HEK293 (cell line): ENCODE data around the gene CDR2L.

Source experiments
- ATF2 ChIP-seq: fragments of 450-650 bp; formaldehyde crosslinking; IDR thresholded peaks from 2 replicates; pipeline ENCODE4 v1.5.1; 2016; ENCODE audit warnings: missing biosample characterization, missing genetic modification characterization, low read depth
- BCL11A ChIP-seq: fragments of 450-650 bp; formaldehyde crosslinking; IDR thresholded peaks from 2 replicates; pipeline ENCODE4 v1.5.1; 2016; ENCODE audit warnings: low read depth, missing biosample characterization, missing genetic modification characterization
- EGR2 ChIP-seq: fragments of 450-650 bp; formaldehyde crosslinking; IDR thresholded peaks from 2 replicates; pipeline ENCODE4 v1.5.1; 2016; ENCODE audit warnings: low read depth, missing biosample characterization, missing genetic modification characterization
- FEZF1 ChIP-seq: fragments of 450-650 bp; formaldehyde crosslinking; IDR thresholded peaks from 2 replicates; pipeline ENCODE4 v1.5.1; 2016; ENCODE audit warnings: missing biosample characterization, missing genetic modification characterization
- GFI1B ChIP-seq: fragments of 450-650 bp; formaldehyde crosslinking; IDR thresholded peaks from 2 replicates; pipeline ENCODE4 v1.5.1; 2016; ENCODE audit warnings: missing biosample characterization, missing genetic modification characterization
- GLIS2 ChIP-seq: fragments of 450-650 bp; formaldehyde crosslinking; IDR thresholded peaks from 2 replicates; pipeline ENCODE4 v1.5.1; 2016; ENCODE audit warnings: missing biosample characterization, missing genetic modification characterization
- INSM2 ChIP-seq: fragments of 450-650 bp; formaldehyde crosslinking; IDR thresholded peaks from 2 replicates; pipeline ENCODE4 v1.5.1; 2016; ENCODE audit warnings: missing biosample characterization, missing genetic modification characterization
- KLF1 ChIP-seq: fragments of 450-650 bp; formaldehyde crosslinking; IDR thresholded peaks from 2 replicates; pipeline ENCODE4 v1.5.1; 2016; ENCODE audit warnings: missing biosample characterization, missing genetic modification characterization
- PRDM4 ChIP-seq: fragments of 450-650 bp; formaldehyde crosslinking; IDR thresholded peaks from 2 replicates; pipeline ENCODE4 v1.5.1; 2017; ENCODE audit warnings: missing biosample characterization, missing genetic modification characterization
- SALL2 ChIP-seq: fragments of 450-650 bp; formaldehyde crosslinking; IDR thresholded peaks from 2 replicates; pipeline ENCODE4 v1.5.0; 2017; ENCODE audit warnings: missing biosample characterization, mild to moderate bottlenecking, missing genetic modification characterization, borderline replicate concordance
- WT1 ChIP-seq: fragments of 450-650 bp; formaldehyde crosslinking; IDR thresholded peaks from 2 replicates; pipeline ENCODE4 v1.5.1; 2016; ENCODE audit warnings: missing biosample characterization, missing genetic modification characterization
- ZBTB20 ChIP-seq: fragments of 450-650 bp; formaldehyde crosslinking; IDR thresholded peaks from 2 replicates; pipeline ENCODE4 v1.5.1; 2016; ENCODE audit warnings: missing biosample characterization, missing genetic modification characterization
- ZBTB26 ChIP-seq: fragments of 450-650 bp; formaldehyde crosslinking; optimal IDR thresholded peaks from 2 replicates; pipeline ENCODE3; 2016; ENCODE audit warnings: missing biosample characterization, mild to moderate bottlenecking, missing genetic modification characterization
- ZBTB48 ChIP-seq: fragments of 450-650 bp; formaldehyde crosslinking; IDR thresholded peaks from 2 replicates; pipeline ENCODE4 v1.5.1; 2016; ENCODE audit warnings: missing biosample characterization, missing genetic modification characterization
- ZBTB8A ChIP-seq: fragments of 450-650 bp; formaldehyde crosslinking; IDR thresholded peaks from 2 replicates; pipeline ENCODE4 v1.5.1; 2016; ENCODE audit warnings: missing biosample characterization, missing genetic modification characterization
- ZNF10 ChIP-seq: fragments of 450-650 bp; formaldehyde crosslinking; IDR thresholded peaks from 2 replicates; pipeline ENCODE4 v1.5.1; 2017; ENCODE audit warnings: missing biosample characterization, missing genetic modification characterization
- ZNF112 ChIP-seq: fragments of 450-650 bp; formaldehyde crosslinking; IDR thresholded peaks from 2 replicates; pipeline ENCODE4 v1.5.0; 2017; ENCODE audit warnings: missing biosample characterization, missing genetic modification characterization
- ZNF2 ChIP-seq: fragments of 450-650 bp; formaldehyde crosslinking; IDR thresholded peaks from 2 replicates; pipeline ENCODE4 v1.5.1; 2016; ENCODE audit warnings: missing biosample characterization, missing genetic modification characterization
- ZNF221 ChIP-seq: fragments of 450-650 bp; formaldehyde crosslinking; IDR thresholded peaks from 2 replicates; pipeline ENCODE4 v1.5.1; 2017; ENCODE audit warnings: missing biosample characterization, missing genetic modification characterization, borderline replicate concordance
- ZNF223 ChIP-seq: fragments of 450-650 bp; formaldehyde crosslinking; IDR thresholded peaks from 2 replicates; pipeline ENCODE4 v1.5.1; 2016; ENCODE audit warnings: missing biosample characterization, missing genetic modification characterization
- ZNF24 ChIP-seq: fragments of 450-650 bp; formaldehyde crosslinking; IDR thresholded peaks from 2 replicates; pipeline ENCODE4 v1.5.1; 2016; ENCODE audit warnings: missing biosample characterization, missing genetic modification characterization
- ZNF433 ChIP-seq: fragments of 450-650 bp; formaldehyde crosslinking; IDR thresholded peaks from 2 replicates; pipeline ENCODE4 v1.5.1; 2016; ENCODE audit warnings: missing biosample characterization, missing genetic modification characterization, low read depth
- ZNF488 ChIP-seq: fragments of 450-650 bp; formaldehyde crosslinking; IDR thresholded peaks from 2 replicates; pipeline ENCODE4 v1.5.1; 2016; ENCODE audit warnings: missing biosample characterization, missing genetic modification characterization
- ZNF510 ChIP-seq: fragments of 450-650 bp; formaldehyde crosslinking; IDR thresholded peaks from 2 replicates; pipeline ENCODE4 v1.5.1; 2018; ENCODE audit warnings: mild to moderate bottlenecking, missing genetic modification characterization, missing biosample characterization; ENCODE audit not compliant: insufficient replicate concordance
- ZNF521 ChIP-seq: fragments of 450-650 bp; formaldehyde crosslinking; IDR thresholded peaks from 2 replicates; pipeline ENCODE4 v1.5.1; 2017; ENCODE audit warnings: missing biosample characterization, mild to moderate bottlenecking, missing genetic modification characterization
- ZNF639 ChIP-seq: fragments of 450-650 bp; formaldehyde crosslinking; IDR thresholded peaks from 2 replicates; pipeline ENCODE4 v1.5.1; 2016; ENCODE audit warnings: missing biosample characterization, missing genetic modification characterization
- ZNF658 ChIP-seq: fragments of 450-650 bp; formaldehyde crosslinking; IDR thresholded peaks from 2 replicates; pipeline ENCODE4; 2016; ENCODE audit warnings: missing biosample characterization, missing genetic modification characterization
- ZNF747 ChIP-seq: fragments of 450-650 bp; formaldehyde crosslinking; IDR thresholded peaks from 2 replicates; pipeline ENCODE4 v1.5.1; 2016; ENCODE audit warnings: missing biosample characterization, missing genetic modification characterization
- ZSCAN5A ChIP-seq: fragments of 450-650 bp; formaldehyde crosslinking; IDR thresholded peaks from 2 replicates; pipeline ENCODE4 v1.5.1; 2016; ENCODE audit warnings: missing biosample characterization, missing genetic modification characterization

Gene CDR2L

GRCh38 chr17:74981979-74982662 is 5.3 kb upstream of the CDR2L start (continued):
- TF ChIP-seq KLF1 (peak; percentile 92), ZBTB20 (tag by site-specific recombination) (peak; percentile 84; the same call in 1 of the 2 replicates), ZNF10 (tag by site-specific recombination) (peak; percentile 9; the same call in 1 of the 2 replicates), SALL2 (tag by site-specific recombination) (no peak), EGR2 (tag by site-specific recombination) (peak; percentile 67), ZNF223 (peak; percentile 91), ZBTB8A (tag by site-specific recombination) (peak; percentile 87), ZNF639 (peak; percentile 76), BCL11A (peak; percentile 92), ZNF658 (no peak), ZNF747 (tag by site-specific recombination) (no peak), ZNF510 (tag by site-specific recombination) (no peak), ZNF112 (no peak), PRDM4 (0 out of 2 replicates have a peak, but pooled peaks have one; percentile 41), INSM2 (tag by site-specific recombination) (peak; percentile 47; the same call in 1 of the 2 replicates), ZNF2 (peak; percentile 66; the same call in 1 of the 2 replicates), ZNF488 (tag by site-specific recombination) (no peak), ZBTB26 (tag by site-specific recombination) (peak; percentile 89), ZNF521 (tag by site-specific recombination) (no peak), ZSCAN5A (peak; percentile 91; the same call in 1 of the 2 replicates), ZBTB48 (tag by site-specific recombination) (peak; percentile 27; the same call in 1 of the 2 replicates), WT1 (tag by site-specific recombination) (peak; percentile 64), FEZF1 (tag by site-specific recombination) (peak; percentile 79), ATF2 (tag by site-specific recombination) (peak; percentile 89), ZNF24 (tag by site-specific recombination) (peak; percentile 83), GFI1B (tag by site-specific recombination) (no peak), ZNF433 (no peak), ZNF221 (tag by site-specific recombination) (no peak), GLIS2 (tag by site-specific recombination) (peak; percentile 96)
